Mucosa of descending colon (tissue), 3 donors: ENCODE results near the gene MED13L. TPM values are rescaled to one million over a fixed set of nuclear protein-coding genes. Genes with fewer than 3 reads are reported as not detected.
A peak's percentile ranks its signal among the peaks of the same experiment; 100 is the strongest.
"Not testable (repeated sequence)": the region's sequence is repeated elsewhere in the genome, so short reads cannot be mapped to it uniquely, and the experiment has no call there.

Experiments
- ATAC-seq: fragments of 200-7000 bp; cut with Tn5 transposase; one replicate; pipeline ENCODE4 v1.9.1; 2020; ENCODE audit warnings: mild to moderate bottlenecking, moderate library complexity
- DNase-seq, 3 donors: peaks; one replicate each; pipeline ENCODE4 v3.0.0-alpha.2; 2020
- H3K36me3 ChIP-seq: fragments of 200-600 bp; one replicate; pipeline ENCODE4 v1.8.0; 2021; ENCODE audit warnings: low read depth, mild to moderate bottlenecking
- H3K4me1 ChIP-seq: fragments of 200-600 bp; one replicate; pipeline ENCODE4 v1.8.0; 2021; ENCODE audit warnings: low read depth, mild to moderate bottlenecking
- H3K4me3 ChIP-seq: fragments of 200-600 bp; one replicate; pipeline ENCODE4 v1.8.0; 2021; ENCODE audit warnings: mild to moderate bottlenecking
- H3K9me3 ChIP-seq: fragments of 200-600 bp; one replicate; pipeline ENCODE4 v1.8.0; 2021; ENCODE audit warnings: mild to moderate bottlenecking
- CTCF ChIP-seq: fragments of 200-600 bp; IDR thresholded peaks from one replicate; pipeline ENCODE4 v1.8.0; 2022; ENCODE audit warnings: antibody characterized with exemption, mild to moderate bottlenecking
- intact Hi-C, 2 donors: fragments of 100-400 bp; cut with DNase I in 1 of 2; cut with micrococcal nuclease in 1 of 2; formaldehyde crosslinking; loops; one replicate each; pipeline versions ENCODE4 v1.11.0 to v1.11.1; 2022; cut with DNase I, micrococcal nuclease
- total RNA-seq, 3 donors: library from RNA; stranded (reverse); fragmentation: NEBNext Ultra II Directional in 2 of 3; extraction: Animal tissue kit (Norgen Biotek cat#: 25700) in 2 of 3; gene quantifications; one replicate each; pipeline versions ENCODE4 v1.2.1 to v1.2.4, GENCODE V29; 2021 to 2023
- donor health status: DM: no; HTN: no; CAD: no; lungs with moderate emphysema.
- donor health status: DM: no; HTN: no; CAD: no.
- donor health status: DM: no; HTN: yes; CAD: no.

Gene MED13L
- total RNA-seq, 3 donors from 2014 or later: 96.9 to 165 (median 135) TPM

GRCh38 chr12:116244001-116244400 lies 33.5 kb downstream of the MED13L start:
- DNase-seq (no peak), ATAC-seq (peak; percentile 60)
- no peak for TF ChIP-seq CTCF
- Histone ChIP-seq H3K36me3 (no peaks in the 10 kb centered on the region), H3K4me1 (peaks cover 23% of the 10 kb centered on the region), H3K9me3 (no peaks in the 10 kb centered on the region), H3K4me3 (no peak overlapping the region)
- intact Hi-C loops: no loop called here

- DNase-seq (no peak), ATAC-seq (no peak)
- no peak for TF ChIP-seq CTCF
- Histone ChIP-seq H3K4me1 (peaks cover 25% of the 10 kb centered on the region), H3K9me3 (no peaks in the 10 kb centered on the region), H3K36me3 (no peaks in the 10 kb centered on the region), H3K4me3 (no peak overlapping the region)
- intact Hi-C loops: no loop called here
These were observed 34.8 kb downstream of the MED13L start for GRCh38 chr12:116242740-116243139.

- no peak for ATAC-seq
- H3K9me3 ChIP-seq: no peaks in the 10 kb centered on the region
- no peak for DNase-seq
- no peaks in the 10 kb centered on the region for H3K36me3 ChIP-seq
- H3K4me1 ChIP-seq: peaks cover 29% of the 10 kb centered on the region
- intact Hi-C loops: no loop called here
- no peak for TF ChIP-seq CTCF
- H3K4me3 ChIP-seq: no peak overlapping the region
These were observed 36.2 kb downstream of the MED13L start for GRCh38 chr12:116241157-116241759.

- not testable (repeated sequence) for H3K9me3 ChIP-seq, H3K36me3 ChIP-seq, DNase-seq, ATAC-seq, H3K4me3 ChIP-seq
- intact Hi-C loops: loop anchor here in 1 of 2 donors (10.0 kb wide), 1 partner anchor 224 kb away; no protein-coding TSS in a partner anchor
- peaks cover 13% of the 10 kb centered on the region for H3K4me1 ChIP-seq
These were observed 38.8 kb downstream of the MED13L start for GRCh38 chr12:116238570-116239119.

GRCh38 chr12:116238149-116238548 lies 39.3 kb downstream of the MED13L start:
- no peak for TF ChIP-seq CTCF
- Histone ChIP-seq H3K4me3 (no peak overlapping the region), H3K9me3 (no peaks in the 10 kb centered on the region), H3K36me3 (no peaks in the 10 kb centered on the region), H3K4me1 (peaks cover 8% of the 10 kb centered on the region)
- DNase-seq (no peak), ATAC-seq (no peak)
- intact Hi-C loops: loop anchor here in 1 of 2 donors (10.0 kb wide), 1 partner anchor 223 kb away; no protein-coding TSS in a partner anchor

- H3K4me3 ChIP-seq: no peak overlapping the region
- H3K9me3 ChIP-seq: no peaks in the 10 kb centered on the region
- DNase-seq: no peak
- no peaks in the 10 kb centered on the region for H3K36me3 ChIP-seq
- intact Hi-C loops: loop anchor here in 1 of 2 donors (10.0 kb wide), 1 partner anchor 222 kb away; no protein-coding TSS in a partner anchor
- no peak for TF ChIP-seq CTCF
- peaks cover 6% of the 10 kb centered on the region for H3K4me1 ChIP-seq
- ATAC-seq: no peak
These were observed 40.5 kb downstream of the MED13L start for GRCh38 chr12:116236976-116237375.
